ENCODE results near the gene CAPN2.

- TF ChIP-seq, protein P1, sequence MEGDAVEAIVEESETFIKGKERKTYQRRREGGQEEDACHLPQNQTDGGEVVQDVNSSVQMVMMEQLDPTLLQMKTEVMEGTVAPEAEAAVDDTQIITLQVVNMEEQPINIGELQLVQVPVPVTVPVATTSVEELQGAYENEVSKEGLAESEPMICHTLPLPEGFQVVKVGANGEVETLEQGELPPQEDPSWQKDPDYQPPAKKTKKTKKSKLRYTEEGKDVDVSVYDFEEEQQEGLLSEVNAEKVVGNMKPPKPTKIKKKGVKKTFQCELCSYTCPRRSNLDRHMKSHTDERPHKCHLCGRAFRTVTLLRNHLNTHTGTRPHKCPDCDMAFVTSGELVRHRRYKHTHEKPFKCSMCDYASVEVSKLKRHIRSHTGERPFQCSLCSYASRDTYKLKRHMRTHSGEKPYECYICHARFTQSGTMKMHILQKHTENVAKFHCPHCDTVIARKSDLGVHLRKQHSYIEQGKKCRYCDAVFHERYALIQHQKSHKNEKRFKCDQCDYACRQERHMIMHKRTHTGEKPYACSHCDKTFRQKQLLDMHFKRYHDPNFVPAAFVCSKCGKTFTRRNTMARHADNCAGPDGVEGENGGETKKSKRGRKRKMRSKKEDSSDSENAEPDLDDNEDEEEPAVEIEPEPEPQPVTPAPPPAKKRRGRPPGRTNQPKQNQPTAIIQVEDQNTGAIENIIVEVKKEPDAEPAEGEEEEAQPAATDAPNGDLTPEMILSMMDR (IDR thresholded peaks at IDR 0.05; ENCODE audit: low read depth, low read length): no peak
- no peak for TF ChIP-seq EZH2phosphoT487 (IDR thresholded peaks at IDR 0.05; ENCODE audit: low read depth)
Observed at GRCh38 chr1:223711173-223711572, 1.2 kb upstream of the CAPN2 start.
